GM21529 (cell line): ENCODE data around the gene GPC1.

Experiments
- ATAC-seq: cut with Tn5 transposase; IDR thresholded peaks from one replicate; pipeline ENCODE4 v1.9.1; 2021; ENCODE audit not compliant: unreplicated experiment

The GPC1 gene

DNA sequence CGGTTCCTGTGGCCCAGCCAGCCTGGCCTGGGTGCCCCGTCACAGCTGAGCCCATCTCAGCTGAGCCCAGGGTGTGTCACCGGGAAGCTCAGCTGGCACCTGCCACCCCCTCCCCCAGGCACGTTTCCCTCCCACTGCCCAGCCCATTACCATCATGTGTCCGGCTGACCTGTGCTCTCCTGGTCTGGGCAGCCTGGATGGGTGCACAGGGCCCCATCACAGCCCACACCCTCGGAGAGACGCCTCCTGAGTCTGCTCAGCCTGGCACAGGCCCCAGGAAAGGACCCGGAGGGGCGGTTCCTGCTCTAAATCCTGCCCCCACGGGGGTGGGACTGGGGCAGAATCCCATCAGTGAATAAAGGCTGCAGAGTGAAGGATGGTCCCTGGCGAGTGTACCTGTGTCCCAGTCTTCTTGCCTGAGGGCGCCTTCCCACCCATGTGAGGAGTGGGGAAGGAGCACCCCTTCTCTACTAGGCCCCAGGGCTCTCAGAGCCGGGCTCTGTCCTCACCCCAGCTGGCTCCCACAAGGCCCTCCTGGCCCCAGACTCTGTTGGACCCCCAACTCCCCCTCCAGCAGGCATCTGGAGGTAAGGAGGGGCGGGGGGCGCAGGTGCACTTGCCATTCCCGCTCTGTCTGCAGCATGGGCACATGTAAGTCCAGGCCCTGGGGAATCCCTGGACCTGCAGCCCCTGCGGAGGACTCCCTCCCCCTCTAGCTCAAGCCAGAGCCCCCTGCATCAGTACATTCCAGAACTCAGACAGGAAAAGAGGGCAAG is 21.2 kb downstream of the GPC1 start:
- ATAC-seq = no peak

DNA sequence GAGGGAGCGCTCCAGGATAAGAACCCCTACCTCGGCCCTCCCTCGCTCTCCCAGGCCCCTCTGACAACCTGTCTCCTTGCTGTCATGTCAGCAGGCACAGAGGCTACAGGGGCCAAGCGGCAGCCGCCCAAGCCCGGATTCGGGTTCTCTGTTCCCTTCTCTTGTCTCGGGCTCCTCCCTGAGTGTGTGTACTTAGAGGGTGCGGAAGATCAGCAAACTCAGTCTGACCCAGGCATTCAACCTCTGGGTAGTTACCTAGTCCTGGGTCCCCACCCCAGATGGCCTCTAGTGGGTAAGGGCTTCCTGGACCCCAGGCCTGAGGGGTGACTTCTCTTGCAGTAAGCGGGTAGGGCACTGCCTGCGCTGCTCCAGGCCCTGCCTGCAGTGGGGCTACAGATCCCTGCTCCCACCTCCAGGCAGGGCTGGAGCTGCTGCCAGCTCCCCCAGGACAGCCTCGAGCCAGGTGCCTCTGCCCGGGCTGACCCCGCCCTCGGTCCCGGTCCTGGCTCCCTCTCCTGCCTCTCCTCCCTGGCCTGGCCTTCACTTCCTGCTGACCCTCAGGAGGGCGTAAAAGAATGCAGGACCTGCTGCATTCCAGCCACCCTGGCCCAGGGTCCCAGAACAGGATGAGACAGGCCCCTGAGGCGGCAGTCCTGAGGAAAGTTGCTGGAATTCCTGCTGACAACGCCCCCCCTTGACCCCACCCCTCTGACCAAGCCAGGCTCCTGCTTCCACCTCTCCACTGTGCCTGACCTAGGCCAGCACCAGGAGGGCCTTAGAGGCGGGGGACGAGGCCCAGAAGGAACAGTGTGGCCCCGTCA is 22.0 kb downstream of the GPC1 start:
- no peak for ATAC-seq

DNA sequence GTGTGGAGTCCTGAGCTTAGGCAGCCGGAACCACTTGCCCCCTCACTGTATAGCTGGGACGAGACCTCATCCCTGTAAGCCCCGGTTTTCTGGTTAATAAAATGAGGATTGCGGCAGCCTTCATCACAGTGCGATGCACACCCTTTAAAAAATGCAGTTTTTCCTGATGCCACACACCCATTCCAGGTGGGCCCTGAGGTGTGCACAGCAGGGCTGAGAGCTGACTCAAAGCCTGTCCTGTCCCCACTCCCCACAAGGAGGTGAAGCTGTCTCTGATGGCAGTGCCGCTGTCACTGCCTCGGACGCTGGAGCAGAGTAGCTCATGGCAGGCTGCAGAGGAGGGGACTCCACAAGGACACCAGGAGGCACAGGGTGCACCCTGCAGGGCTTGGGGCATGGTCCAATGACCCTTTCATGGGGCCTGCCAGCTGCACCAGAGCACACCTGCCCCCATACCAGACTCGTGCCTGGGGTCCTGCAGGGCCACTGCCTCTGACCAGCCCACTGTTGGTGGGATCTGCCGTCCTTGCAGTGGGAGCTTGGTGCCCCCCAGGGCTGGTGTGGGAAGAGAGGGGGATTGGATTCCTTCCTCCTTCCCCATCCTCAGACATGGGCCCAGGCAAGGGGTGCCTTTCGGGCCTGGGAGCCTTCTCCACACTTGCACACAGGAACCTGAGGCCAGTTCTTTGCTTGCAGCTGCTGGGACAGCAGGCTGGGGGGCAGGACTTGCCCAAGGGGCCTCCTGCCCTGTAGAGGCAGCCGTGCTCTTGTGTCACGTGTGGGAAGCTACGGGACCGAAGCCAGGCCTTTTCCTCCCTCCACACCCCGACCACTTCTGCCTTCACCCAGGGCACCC is 22.8 kb downstream of the GPC1 start:
- ATAC-seq = no peak

DNA sequence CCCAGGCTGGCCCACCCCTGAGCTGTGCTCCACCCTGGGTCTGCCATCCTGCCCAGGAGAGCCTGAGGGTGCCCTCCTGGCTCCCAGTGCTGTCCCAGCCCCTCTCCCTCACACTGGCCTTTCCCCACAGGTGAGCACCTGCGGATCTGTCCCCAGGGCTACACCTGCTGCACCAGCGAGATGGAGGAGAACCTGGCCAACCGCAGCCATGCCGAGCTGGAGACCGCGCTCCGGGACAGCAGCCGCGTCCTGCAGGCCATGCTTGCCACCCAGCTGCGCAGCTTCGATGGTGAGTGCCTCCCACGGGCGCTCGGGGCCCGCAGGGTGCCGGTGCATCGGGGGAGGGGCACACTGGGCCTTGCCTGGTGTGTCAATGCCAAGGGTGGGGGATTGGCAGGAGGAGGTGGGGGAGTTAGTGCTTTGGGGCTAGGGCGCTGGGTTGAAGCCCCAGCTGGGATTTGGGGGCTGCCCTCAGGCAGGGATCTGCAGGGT is 23.5 kb downstream of the GPC1 start:
- no peak for ATAC-seq

DNA sequence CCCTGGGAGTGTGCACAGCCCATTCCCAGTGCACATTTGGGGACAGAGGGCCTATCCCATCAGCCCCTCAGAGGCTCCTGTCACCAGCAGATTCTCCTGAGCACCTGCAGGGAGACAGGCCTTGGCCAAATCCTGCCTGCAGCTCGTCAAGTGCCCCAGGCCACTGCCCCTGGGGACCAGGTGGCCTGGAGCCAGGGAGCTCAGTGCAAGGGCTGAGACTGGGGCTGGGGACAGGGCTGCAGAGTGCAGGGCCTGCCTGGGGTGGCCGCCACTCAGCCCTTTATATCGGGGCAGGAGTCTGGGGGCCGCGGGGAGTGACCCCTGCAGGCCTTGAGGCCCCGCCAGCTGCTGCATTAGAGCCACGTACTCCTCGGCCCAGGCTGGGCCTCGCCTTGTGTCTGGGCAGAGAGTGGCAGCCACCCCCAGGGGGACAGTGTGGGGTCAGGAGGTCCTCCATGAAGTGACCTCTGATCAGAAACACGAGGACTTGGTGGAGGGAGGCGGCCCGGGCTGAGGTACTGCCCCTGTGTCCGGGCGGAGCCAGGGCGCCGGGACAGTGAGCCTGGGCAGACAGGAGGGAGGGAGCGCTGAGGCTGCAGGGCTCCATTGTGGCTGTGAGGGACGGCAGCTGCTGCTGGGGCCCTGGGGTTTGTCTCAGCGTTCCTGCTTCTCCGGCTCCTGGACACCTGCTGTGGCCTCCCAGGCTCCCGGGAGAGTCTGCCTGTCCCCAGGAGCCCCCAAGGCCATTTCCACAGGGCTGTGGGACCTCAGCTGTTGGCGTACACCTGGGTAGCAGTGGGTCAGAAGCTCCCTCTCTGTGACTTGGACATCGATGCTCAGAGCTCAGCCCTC is 24.2 kb downstream of the GPC1 start:
- ATAC-seq = no peak

DNA sequence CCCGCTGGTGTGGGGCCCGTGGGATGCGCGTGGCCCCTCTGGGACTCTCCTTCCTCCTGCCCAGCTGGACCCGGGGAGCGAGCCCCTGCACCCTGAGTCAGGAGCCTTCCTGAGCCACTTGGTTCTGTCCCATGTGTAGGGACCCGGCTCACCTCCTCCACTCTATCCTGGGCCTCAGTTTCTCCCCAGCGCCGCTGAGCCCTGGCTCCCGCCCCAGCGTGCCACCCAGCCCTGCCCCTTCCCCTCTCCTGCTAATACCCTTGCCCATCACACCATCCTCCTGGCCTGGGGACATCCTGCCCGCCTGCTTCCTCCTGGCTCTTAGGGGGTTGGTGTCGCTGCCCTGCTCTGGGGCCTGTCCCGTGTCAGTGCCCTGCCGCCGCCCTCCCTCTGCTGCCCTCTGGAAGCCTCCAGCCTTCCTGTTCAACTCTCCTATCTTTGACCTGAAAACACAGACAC is 24.8 kb downstream of the GPC1 start:
- no peak for ATAC-seq

DNA sequence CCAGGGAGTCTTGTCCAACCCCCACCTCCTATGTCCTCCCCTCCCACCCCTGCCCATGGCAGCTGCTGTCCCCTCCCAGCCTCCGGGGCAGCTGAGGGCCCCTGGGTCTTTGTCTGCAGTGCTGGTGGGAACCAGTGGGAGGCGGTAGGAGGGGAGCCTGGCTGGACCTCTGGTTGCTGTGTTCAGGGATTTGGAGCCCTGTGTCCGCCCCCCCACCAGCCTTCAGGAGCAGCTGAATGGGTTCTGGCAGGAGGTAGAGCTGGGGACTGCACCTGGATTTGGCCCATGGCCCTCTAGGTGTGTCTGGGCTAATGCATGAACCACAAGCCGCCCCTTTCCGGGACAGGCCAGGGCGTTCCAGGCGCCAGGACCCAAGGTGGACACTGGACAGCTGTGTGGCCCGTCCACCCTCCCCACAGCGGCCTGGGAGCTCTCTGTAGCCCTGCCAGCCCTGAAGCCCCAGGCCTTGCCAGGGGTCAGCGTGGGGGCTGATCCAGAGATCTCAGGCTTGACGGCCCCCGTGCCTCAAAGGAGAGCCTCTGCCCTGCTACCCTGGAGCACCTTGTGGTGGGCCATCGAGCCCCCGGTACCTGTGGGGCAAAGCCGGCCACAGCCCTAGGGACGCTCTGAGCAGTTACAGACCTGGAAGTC is 25.4 kb downstream of the GPC1 start:
- no peak for ATAC-seq

DNA sequence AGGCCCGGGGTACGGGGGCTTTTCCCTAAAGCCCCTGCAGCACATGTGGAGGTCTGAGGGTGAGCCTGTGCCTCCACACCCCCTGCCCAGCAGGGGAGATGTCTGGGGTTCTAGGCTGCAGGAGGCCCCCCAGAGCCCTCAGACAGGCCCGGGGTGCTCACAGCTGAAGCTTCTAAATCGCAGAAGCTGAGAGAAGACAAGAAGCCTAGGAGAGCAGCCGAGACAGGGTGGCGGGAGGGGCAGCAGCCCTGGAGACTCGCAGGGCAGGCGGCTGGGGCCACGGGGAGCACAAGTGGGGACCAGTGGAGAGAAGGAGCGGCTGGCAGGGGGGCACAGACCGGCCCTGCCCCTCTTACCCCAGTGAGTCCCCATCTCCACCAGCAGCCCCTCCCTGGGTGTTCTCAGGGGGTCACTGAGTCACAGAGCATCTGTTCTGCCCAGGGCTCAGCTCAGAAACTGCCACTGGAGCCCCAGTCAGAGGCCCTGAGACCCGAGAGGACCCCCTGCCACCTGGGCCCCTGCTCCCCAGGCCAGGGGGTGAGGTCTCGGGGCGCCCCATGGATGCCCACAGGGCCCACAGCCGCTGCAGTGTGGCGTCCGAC is 26.1 kb downstream of the GPC1 start:
- no peak for ATAC-seq

DNA sequence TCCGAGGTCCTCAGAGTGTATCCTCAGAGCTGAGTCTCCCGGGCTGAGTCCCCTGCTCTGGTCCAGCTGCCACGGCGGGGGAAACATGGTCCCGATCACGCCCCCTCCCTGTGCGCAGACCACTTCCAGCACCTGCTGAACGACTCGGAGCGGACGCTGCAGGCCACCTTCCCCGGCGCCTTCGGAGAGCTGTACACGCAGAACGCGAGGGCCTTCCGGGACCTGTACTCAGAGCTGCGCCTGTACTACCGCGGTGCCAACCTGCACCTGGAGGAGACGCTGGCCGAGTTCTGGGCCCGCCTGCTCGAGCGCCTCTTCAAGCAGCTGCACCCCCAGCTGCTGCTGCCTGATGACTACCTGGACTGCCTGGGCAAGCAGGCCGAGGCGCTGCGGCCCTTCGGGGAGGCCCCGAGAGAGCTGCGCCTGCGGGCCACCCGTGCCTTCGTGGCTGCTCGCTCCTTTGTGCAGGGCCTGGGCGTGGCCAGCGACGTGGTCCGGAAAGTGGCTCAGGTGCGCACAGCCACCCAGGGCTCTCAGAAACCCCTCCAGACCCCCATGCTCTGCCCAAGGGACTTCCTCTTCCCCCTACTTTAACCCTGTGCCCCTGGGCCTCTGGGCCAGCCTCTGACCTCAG is 26.7 kb downstream of the GPC1 start:
- ATAC-seq = no peak

DNA sequence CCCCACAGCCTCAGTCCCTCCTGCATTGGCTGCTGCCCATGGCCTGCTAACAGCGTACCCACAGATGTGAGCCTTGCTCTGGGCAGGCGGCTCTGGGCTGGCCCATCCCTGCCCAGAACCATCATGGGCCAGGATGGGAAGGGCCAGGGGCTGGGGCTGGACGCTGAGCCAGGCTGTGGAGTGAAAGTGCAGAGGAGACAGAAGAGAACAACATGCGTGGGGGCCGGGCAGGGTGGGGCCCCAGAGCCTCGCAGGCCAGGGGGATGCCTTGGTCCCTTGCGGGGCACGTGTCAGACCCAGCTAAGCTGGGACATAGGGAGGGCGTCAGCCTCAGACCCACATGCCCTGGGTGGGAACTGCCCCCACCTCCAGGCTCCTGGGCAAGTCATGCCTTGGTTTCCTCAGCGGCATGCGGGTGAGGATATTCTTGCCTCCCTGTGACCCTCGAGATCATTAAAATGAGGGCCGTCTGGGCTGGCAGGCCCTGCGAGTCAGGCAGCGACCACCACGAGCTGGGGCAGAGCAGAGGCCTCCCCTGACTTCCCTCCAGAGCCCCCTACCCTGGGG is 27.3 kb downstream of the GPC1 start:
- no peak for ATAC-seq

DNA sequence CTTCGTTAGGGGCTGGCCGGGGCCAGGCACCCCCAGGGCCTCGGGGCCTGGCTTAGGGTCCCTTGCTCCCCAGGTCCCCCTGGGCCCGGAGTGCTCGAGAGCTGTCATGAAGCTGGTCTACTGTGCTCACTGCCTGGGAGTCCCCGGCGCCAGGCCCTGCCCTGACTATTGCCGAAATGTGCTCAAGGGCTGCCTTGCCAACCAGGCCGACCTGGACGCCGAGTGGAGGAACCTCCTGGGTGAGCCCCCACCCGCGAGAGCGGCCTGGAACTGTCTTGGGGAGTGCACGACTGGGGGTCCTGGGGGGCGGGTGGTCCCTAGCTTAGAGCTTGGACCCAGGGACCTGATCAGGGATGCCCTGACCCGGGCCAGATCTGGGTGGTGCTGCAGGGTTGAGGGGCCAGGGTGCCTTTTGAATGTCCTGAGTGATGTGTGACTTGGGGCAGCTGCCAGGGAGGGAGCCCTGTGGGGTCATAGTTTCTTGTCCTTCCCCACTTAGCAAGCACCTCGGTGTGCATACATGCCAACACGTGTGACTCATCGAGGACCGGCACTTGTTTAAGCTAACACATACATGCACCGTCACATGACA is 27.9 kb downstream of the GPC1 start:
- no peak for ATAC-seq

DNA sequence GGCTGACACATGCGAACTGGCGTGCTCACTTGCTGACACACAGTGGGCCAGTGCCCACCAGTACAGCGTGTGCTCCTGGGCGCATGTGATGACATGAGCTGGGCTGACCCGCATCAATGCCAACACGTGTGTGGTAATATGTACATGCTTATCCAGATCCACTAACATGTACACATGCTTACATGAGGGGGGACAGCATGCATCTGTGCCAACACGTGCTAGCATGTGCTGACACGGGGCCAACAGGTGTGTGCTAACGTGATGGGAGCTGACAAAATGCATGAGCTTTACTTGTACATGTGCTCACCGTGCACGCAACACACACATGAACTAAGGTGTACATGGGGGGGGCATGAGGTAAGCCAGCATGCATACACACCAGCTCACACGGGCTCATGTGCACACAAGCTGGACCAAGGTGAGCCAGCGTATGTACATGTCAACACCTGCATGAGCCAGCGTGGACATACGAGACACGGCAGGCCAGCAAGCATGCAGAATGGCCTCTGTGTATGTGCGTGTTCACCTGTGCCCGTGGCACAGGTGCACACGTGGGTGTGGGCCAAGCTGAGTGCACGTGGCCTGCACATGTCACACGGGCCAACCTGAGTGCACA is 28.5 kb downstream of the GPC1 start:
- ATAC-seq = no peak

DNA sequence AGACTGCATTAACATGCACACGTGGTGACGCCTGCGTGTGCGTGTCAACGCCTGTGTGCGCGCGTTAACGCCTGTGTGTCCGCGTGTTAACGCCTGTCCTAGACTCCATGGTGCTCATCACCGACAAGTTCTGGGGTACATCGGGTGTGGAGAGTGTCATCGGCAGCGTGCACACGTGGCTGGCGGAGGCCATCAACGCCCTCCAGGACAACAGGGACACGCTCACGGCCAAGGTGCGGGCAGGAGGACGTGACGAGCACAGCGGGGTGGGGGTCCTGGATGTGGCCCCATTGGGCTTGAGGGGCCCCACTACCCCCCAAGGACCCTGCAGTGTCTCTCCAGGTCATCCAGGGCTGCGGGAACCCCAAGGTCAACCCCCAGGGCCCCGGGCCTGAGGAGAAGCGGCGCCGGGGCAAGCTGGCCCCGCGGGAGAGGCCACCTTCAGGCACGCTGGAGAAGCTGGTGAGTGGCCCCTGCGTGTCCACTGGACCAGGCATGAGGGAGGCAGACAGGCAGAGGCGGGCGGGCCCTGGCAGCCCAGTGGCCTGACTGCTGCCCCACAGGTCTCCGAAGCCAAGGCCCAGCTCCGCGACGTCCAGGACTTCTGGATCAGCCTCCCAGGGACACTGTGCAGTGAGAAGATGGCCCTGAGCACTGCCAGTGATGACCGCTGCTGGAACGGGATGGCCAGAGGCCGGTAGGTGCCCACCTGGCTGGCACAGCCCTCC is 29.2 kb downstream of the GPC1 start:
- ATAC-seq = no peak

DNA sequence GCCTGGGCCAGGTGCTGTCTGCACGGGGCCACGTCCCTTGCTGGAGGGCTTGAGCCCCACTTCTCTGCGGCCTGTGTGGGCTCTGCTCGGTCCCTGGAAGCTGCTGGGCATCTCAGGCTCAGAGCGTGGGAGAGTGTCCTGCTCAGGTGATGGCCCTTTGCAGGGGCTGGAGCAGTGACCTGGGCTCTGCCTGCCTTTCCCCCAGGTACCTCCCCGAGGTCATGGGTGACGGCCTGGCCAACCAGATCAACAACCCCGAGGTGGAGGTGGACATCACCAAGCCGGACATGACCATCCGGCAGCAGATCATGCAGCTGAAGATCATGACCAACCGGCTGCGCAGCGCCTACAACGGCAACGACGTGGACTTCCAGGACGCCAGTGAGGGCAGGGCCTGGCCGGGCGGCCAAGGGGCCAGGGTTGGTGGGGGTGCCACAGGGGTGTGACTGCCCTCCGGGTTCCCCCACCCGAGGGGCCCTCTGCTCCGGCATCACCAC is 29.9 kb downstream of the GPC1 start:
- ATAC-seq = no peak

DNA sequence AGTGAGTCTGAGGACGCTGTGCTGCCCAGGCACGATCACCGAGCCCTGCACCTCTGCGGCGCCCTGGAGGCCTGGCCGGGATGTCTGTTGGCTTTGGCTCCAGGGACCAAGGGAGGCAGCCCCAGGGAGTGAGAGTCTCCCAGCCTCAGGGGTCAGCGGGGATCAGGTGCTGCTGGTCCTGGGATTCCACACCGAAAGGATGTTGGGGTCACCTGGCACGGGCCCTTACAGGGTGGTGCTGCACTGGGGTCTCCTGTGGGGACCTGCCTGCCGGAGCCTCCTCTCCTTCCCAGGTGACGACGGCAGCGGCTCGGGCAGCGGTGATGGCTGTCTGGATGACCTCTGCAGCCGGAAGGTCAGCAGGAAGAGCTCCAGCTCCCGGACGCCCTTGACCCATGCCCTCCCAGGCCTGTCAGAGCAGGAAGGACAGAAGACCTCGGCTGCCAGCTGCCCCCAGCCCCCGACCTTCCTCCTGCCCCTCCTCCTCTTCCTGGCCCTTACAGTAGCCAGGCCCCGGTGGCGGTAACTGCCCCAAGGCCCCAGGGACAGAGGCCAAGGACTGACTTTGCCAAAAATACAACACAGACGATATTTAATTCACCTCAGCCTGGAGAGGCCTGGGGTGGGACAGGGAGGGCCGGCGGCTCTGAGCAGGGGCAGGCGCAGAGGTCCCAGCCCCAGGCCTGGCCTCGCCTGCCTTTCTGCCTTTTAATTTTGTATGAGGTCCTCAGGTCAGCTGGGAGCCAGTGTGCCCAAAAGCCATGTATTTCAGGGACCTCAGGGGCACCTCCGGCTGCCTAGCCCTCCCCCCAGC is 30.5 kb downstream of the GPC1 start:
- no peak for ATAC-seq

DNA sequence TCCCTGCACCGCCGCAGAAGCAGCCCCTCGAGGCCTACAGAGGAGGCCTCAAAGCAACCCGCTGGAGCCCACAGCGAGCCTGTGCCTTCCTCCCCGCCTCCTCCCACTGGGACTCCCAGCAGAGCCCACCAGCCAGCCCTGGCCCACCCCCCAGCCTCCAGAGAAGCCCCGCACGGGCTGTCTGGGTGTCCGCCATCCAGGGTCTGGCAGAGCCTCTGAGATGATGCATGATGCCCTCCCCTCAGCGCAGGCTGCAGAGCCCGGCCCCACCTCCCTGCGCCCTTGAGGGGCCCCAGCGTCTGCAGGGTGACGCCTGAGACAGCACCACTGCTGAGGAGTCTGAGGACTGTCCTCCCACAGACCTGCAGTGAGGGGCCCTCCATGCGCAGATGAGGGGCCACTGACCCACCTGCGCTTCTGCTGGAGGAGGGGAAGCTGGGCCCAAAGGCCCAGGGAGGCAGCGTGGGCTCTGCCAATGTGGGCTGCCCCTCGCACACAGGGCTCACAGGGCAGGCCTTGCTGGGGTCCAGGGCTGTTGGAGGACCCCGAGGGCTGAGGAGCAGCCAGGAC is 31.2 kb downstream of the GPC1 start:
- no peak for ATAC-seq
